Chondrocyte (in vitro differentiated cells): ENCODE data around the gene KAT6B. TPM values are rescaled to one million over a fixed set of nuclear protein-coding genes. Genes with fewer than 3 reads are reported as not detected.

Source experiments
- DNase-seq: peaks from one replicate; pipeline ENCODE4 v3.0.0; 2021; ENCODE audit warnings: mixed read lengths, low spot score
- H3K27ac Mint-ChIP-seq: one replicate; pipeline ENCODE4 v1.8.0; 2021; ENCODE audit warnings: mild to moderate bottlenecking, moderate library complexity, mixed read lengths; ENCODE audit not compliant: unreplicated experiment
- H3K27me3 Mint-ChIP-seq: 2 replicates; pipeline ENCODE4 v1.8.0; 2021; ENCODE audit warnings: low read depth, mixed read lengths
- H3K36me3 Mint-ChIP-seq: 2 replicates; pipeline ENCODE4 v1.8.0; 2021; ENCODE audit warnings: low read depth, mixed read lengths
- H3K4me1 Mint-ChIP-seq: 2 replicates; pipeline ENCODE4 v1.8.0; 2021; ENCODE audit warnings: low read depth, mild to moderate bottlenecking, mixed read lengths
- H3K4me3 Mint-ChIP-seq: one replicate; pipeline ENCODE4 v1.8.0; 2021; ENCODE audit warnings: mild to moderate bottlenecking, moderate library complexity, mixed read lengths; ENCODE audit not compliant: unreplicated experiment
- H3K9me3 Mint-ChIP-seq: 2 replicates; pipeline ENCODE4 v1.8.0; 2021; ENCODE audit warnings: low read depth, mixed read lengths
- CTCF ChIP-seq: fragments of 200-600 bp; sonication (generic); IDR thresholded peaks from 2 replicates; pipeline ENCODE4 v1.5.0; 2021; ENCODE audit warnings: antibody characterized with exemption, mild to moderate bottlenecking, moderate library complexity
- total RNA-seq: library from RNA; stranded (reverse); gene quantifications from 3 replicates; pipeline ENCODE4 v1.2.1, GENCODE V29; 2021

The KAT6B gene
- total RNA-seq, 1 donor from 2014 or later, result 20.8 TPM

GRCh38 chr10:75076348-75076747 is 249.9 kb downstream of the KAT6B start:
- no peak overlapping the region for H3K4me3 Mint-ChIP-seq
- no peaks in the 10 kb centered on the region for H3K36me3 Mint-ChIP-seq
- no peak overlapping the region for H3K27ac Mint-ChIP-seq
- peaks cover 3% of the 10 kb centered on the region for H3K9me3 Mint-ChIP-seq
- H3K4me1 Mint-ChIP-seq, result no peaks in the 10 kb centered on the region
- DNase-seq, result no peak
- TF ChIP-seq CTCF, result no peak
- H3K27me3 Mint-ChIP-seq, result no peaks in the 10 kb centered on the region

GRCh38 chr10:75079436-75080083 is 253.2 kb downstream of the KAT6B start:
- no peak overlapping the region for H3K4me3 Mint-ChIP-seq
- no peaks in the 10 kb centered on the region for H3K27me3 Mint-ChIP-seq
- no peaks in the 10 kb centered on the region for H3K4me1 Mint-ChIP-seq
- H3K36me3 Mint-ChIP-seq, result no peaks in the 10 kb centered on the region
- TF ChIP-seq CTCF, result no peak
- DNase-seq, result no peak
- no peak overlapping the region for H3K27ac Mint-ChIP-seq
- peaks cover 8% of the 10 kb centered on the region for H3K9me3 Mint-ChIP-seq

GRCh38 chr10:75080554-75080953 is 254.2 kb downstream of the KAT6B start:
- H3K27ac Mint-ChIP-seq, result no peak overlapping the region
- peaks cover 8% of the 10 kb centered on the region for H3K9me3 Mint-ChIP-seq
- H3K4me1 Mint-ChIP-seq, result no peaks in the 10 kb centered on the region
- no peak overlapping the region for H3K4me3 Mint-ChIP-seq
- H3K36me3 Mint-ChIP-seq, result no peaks in the 10 kb centered on the region
- TF ChIP-seq CTCF, result no peak
- no peak for DNase-seq
- H3K27me3 Mint-ChIP-seq, result no peaks in the 10 kb centered on the region

GRCh38 chr10:75081379-75081778 is 255.0 kb downstream of the KAT6B start:
- Mint-ChIP-seq H3K27ac (no peak overlapping the region), H3K36me3 (no peaks in the 10 kb centered on the region), H3K4me3 (no peak overlapping the region), H3K9me3 (peaks cover 8% of the 10 kb centered on the region), H3K27me3 (no peaks in the 10 kb centered on the region), H3K4me1 (no peaks in the 10 kb centered on the region)
- TF ChIP-seq CTCF, result no peak
- DNase-seq, result no peak
